Esophagus (tissue), 2 donors: ENCODE measurements around the gene TPD52L1. TPM values are rescaled to one million over a fixed set of nuclear protein-coding genes. Genes with fewer than 3 reads are reported as not detected.

Experiments
- H3K27ac ChIP-seq, 2 donors: one replicate each; pipeline ENCODE4 v1.5.1; 2013; ENCODE audit warnings: low read depth in 2 of 2, mild to moderate bottlenecking in 2 of 2, inconsistent platforms in 1 of 2, low read length in 1 of 2, moderate library complexity in 1 of 2
- H3K27me3 ChIP-seq, 2 donors: one replicate each; pipeline ENCODE4 v1.6.1; 2013; ENCODE audit warnings: low read length in 2 of 2, control low read depth in 1 of 2, mild to moderate bottlenecking in 1 of 2; ENCODE audit not compliant: insufficient read depth in 2 of 2, control insufficient read depth in 1 of 2
- H3K36me3 ChIP-seq, 2 donors: one replicate each; pipeline ENCODE4 v1.6.1; 2013; ENCODE audit warnings: low read length in 1 of 2; ENCODE audit not compliant: control insufficient read depth in 2 of 2, insufficient read depth in 2 of 2
- H3K4me1 ChIP-seq, 2 donors: one replicate each; pipeline ENCODE4 v1.6.1; 2013; ENCODE audit warnings: low read length in 1 of 2; ENCODE audit not compliant: control insufficient read depth in 2 of 2, insufficient read depth in 2 of 2
- H3K4me3 ChIP-seq, 2 donors: one replicate each; pipeline ENCODE4 v1.5.1; 2013; ENCODE audit warnings: low read length in 2 of 2, mild to moderate bottlenecking in 2 of 2, low read depth in 1 of 2, moderate library complexity in 1 of 2
- H3K9me3 ChIP-seq, 2 donors: one replicate each; pipeline ENCODE4 v1.6.1; 2013; ENCODE audit warnings: mild to moderate bottlenecking in 2 of 2, low read depth in 1 of 2, low read length in 1 of 2, moderate library complexity in 1 of 2; ENCODE audit not compliant: control insufficient read depth in 2 of 2, insufficient read depth in 1 of 2
- WGBS, 2 donors: extraction: QIAGEN DNeasy Blood & Tissue Kit; methylation state at CpG; one replicate each; pipeline ENCODE4 v1.1.7; 2013; 5-methylcytosine and 5-hydroxymethylcytosine counted together
- polyA plus RNA-seq, 2 donors: library from polyadenylated mRNA; stranded (reverse); fragments of 200-250 nt; gene quantifications; one replicate each; pipeline ENCODE4 v1.2.3, GENCODE V29; 2013
- donor health status: healthy with polysubstance abuse.
- donor health status: Bipolar disorder and iron deficiency.

Gene TPD52L1
- polyA plus RNA-seq, 2 donors, result 154 to 245 TPM

DNA sequence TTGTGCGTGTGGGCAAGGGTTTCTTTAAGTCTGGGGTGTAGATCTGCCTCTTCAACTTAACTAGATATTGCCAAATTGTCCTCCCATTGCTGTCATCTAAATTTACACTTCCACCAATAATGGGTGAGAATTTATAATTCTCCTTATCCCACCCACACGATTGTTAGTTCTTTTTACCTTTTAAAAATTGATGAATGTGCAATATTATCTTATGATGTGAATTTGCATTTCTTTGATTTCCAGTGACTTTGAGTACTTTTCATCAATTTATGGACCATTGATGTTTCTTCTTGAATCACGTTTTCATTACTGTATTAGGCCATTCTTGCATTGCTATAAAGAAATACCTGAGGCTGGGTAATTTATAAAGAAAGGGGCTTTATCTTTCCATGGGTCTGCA, 17.2 kb upstream of the TPD52L1 start:
- H3K4me1 ChIP-seq, result no peaks in the 10 kb centered on the region
- 82 to 86% methylated on average over 3 of the region's 3 CpGs for WGBS, 2 donors
- no peaks in the 10 kb centered on the region for H3K9me3 ChIP-seq
- H3K4me3 ChIP-seq, result no peak overlapping the region
- no peaks in the 10 kb centered on the region for H3K36me3 ChIP-seq
- H3K27ac ChIP-seq, result no peak overlapping the region
- no peaks in the 10 kb centered on the region for H3K27me3 ChIP-seq

DNA sequence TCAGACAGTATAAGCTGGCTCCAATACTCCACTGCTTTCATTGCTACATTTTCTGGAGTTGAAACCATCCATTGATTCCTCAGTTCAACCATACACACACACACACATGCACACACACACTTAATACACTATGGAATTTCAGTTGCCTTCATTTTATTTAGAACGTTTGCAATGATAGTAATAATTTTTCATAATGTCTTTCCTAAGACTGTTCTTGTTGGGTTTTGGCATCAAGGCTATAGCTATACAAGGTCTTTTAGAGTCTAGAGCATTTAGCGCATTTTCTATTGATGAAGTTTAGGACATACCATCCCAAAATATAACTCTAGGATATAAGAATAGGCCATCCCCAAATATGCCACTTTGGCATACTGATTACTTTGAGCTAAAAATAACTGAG, 15.5 kb upstream of the TPD52L1 start:
- 79 to 81% methylated on average over 2 of the region's 2 CpGs for WGBS, 2 donors
- no peaks in the 10 kb centered on the region for H3K36me3 ChIP-seq
- no peak overlapping the region for H3K4me3 ChIP-seq
- no peaks in the 10 kb centered on the region for H3K27me3 ChIP-seq
- no peaks in the 10 kb centered on the region for H3K4me1 ChIP-seq
- no peaks in the 10 kb centered on the region for H3K9me3 ChIP-seq
- H3K27ac ChIP-seq, result no peak overlapping the region

DNA sequence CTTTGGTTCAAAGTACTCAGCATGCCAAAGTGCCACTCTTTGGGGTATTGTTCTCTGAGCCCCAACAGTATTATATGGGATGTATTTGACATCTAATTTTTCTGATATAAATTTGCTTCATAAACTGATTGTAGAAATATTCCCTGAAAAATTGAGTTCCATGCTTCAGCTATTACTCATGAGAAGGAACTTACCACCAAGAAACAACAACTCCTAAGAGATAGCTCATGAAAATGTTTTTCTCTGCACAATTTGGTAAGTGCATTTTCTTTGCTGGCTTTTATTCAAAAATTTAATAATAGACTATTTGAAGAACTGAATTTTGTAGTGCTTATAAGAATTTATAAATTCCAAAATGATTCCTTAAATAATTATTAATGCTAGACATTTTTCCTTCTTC, 12.8 kb upstream of the TPD52L1 start:
- Histone ChIP-seq H3K4me1 (no peaks in the 10 kb centered on the region), H3K4me3 (no peak overlapping the region), H3K27ac (no peak overlapping the region), H3K36me3 (no peaks in the 10 kb centered on the region), H3K27me3 (no peaks in the 10 kb centered on the region), H3K9me3 (no peaks in the 10 kb centered on the region)

DNA sequence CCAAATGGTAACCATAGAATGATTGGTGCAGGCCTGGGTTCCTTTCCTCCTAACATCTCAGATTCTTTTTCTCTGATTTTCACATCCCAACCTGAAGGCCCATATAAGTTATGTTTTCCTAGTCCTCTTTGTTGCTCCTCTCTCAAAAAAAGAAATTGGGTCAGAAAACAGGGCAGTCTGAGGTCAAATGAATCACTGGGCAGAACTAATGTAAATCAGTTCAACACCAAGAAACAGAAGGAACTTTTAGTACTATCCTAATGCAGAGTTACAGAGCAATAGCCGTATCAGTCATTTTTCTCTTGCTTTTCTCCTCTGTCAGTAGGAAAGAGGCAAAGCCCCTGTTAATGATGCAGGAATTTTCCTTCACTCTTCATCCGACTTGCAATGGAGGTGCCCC, 11.0 kb upstream of the TPD52L1 start:
- WGBS, 2 donors, result 90 to 93% methylated on average over 2 of the region's 2 CpGs
- Histone ChIP-seq H3K36me3 (no peaks in the 10 kb centered on the region), H3K9me3 (no peaks in the 10 kb centered on the region), H3K4me1 (no peaks in the 10 kb centered on the region), H3K27ac (no peak overlapping the region), H3K27me3 (no peaks in the 10 kb centered on the region), H3K4me3 (no peak overlapping the region)

DNA sequence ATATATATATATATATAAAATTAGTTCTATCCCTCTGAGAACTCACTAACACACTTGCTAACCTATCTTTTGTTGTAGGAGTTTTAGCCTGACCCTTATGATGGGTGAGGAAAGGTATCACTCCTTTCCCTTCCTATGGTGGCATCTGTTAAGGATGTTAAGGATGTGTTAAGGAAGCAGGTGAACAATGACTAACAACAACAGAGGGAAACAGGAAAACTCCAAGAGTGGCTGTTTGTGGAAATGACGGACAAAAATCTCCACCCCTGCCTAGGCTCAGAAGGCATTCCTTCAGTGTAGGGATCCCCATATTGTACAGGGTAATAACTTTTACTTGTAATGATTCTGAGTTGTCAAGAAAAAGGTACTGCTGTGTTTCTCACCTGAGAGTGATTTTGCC, 8.8 kb upstream of the TPD52L1 start:
- no peaks in the 10 kb centered on the region for H3K27me3 ChIP-seq
- WGBS, 2 donors, result 86 to 91% methylated on average over 1 of the region's 1 CpG

DNA sequence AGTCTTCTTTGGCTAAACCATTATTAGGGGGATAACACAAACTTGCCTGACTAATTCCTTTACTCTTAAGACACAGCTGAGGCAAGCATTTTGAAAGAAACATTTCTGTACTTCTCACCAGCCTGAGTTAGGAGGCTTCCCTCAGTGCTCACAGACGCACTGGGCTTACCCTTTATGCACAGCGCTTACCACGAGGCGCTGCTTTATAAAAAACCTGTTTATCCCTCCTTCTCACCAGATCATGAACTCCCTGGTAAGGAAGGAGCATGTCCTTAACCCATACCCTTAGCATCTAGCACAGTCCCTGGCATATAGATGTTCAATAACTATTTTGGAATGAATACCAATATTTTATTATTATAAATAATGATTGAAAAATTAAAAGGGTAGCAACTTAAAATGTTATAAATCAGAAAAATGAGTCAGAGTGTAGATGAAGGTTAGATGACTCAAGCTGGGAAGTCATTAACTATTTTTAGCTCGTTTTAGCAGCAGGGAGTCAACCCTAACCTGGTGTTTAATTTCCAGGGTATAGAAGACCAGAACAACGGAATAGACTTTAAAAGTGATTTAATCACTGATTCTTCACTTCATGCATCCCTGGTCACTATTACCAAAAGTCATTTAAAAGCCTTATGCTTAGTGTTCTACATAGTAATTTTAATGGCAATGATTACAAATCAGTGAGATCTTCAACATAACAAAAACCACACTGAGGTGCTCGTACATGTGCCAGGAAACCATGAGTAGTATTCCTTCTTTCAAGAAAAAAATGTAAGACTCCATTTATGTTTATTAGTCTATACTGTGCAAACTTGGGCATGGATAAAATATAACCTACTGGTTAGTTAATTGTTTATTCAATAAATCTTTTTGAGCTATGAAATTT, 4.1 kb upstream of the TPD52L1 start:
- Histone ChIP-seq H3K27ac (no peak overlapping the region), H3K27me3 (no peaks in the 10 kb centered on the region), H3K4me3 (no peak overlapping the region), H3K9me3 (no peaks in the 10 kb centered on the region), H3K4me1 (peaks cover 0 to 2% of the 10 kb centered on the region in 2 donors), H3K36me3 (no peaks in the 10 kb centered on the region)
- 57 to 59% methylated on average over 7 of the region's 7 CpGs for WGBS, 2 donors

More for the DNA sequence above, 8.8 kb upstream of the TPD52L1 start:
- no peaks in the 10 kb centered on the region for H3K9me3 ChIP-seq
- H3K4me1 ChIP-seq, result no peaks in the 10 kb centered on the region
- H3K27ac ChIP-seq, result no peak overlapping the region
- no peak overlapping the region for H3K4me3 ChIP-seq
- no peaks in the 10 kb centered on the region for H3K36me3 ChIP-seq

DNA sequence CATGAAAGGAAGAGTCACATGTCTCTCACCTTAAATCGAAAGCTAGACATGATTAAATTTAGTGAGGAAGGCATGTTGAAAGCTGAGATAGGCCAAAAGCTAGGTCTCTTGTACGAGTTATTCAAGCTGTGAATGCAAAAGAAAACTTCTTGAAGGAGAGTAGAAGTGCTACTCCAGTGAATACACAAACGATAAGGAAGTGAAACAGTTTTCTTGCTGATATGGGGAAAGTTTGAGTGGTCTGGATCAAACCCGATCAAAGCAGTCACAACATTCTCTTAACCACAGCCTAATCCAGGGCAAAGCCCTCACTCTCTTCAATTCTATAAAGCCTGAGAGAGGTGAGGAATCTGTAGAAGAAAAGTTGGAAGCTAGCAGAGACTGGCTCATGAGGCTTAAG, 1.9 kb upstream of the TPD52L1 start:
- H3K9me3 ChIP-seq, result no peaks in the 10 kb centered on the region
- H3K4me1 ChIP-seq, result peaks cover 0 to 2% of the 10 kb centered on the region in 2 donors
- no peaks in the 10 kb centered on the region for H3K27me3 ChIP-seq
- H3K4me3 ChIP-seq, result no peak overlapping the region
- H3K36me3 ChIP-seq, result no peaks in the 10 kb centered on the region
- H3K27ac ChIP-seq, result no peak overlapping the region
- WGBS, 2 donors, result 75 to 90% methylated on average over 4 of the region's 4 CpGs

DNA sequence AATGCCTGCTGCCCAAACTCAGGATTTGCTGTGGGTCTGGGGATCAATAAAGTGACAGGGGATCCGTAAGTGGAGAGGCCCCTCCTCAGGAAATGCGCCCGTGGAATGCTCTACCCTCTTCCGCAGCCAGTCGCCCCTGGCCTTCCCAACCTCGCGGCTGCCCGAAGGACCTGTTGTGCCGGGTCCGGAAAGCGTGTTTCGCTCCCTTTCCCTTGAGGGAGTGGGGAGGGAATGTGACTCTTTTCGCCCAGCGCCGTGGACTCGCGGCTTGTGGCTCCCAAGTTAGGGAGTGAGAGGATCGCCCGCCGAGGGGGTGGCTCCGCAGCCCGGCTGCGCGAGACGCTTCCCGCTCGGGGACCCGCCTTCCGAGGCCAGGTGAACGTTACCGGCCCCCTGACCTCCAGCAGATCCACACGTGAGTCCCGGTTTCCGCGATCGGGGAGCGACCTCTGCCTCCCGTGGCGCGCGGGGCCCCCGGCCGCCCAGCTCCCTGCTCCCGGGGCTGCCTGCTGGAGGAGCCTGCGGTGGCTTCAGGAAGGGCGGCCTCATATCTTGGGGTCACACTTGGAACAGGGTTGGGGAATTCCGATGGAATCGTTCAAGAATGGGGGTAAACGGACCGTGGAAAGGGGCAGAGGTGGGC, 666 bp downstream of the TPD52L1 start:
- no peaks in the 10 kb centered on the region for H3K27me3 ChIP-seq
- H3K9me3 ChIP-seq, result no peaks in the 10 kb centered on the region
- peak overlapping the region; percentile 89 to 95 for H3K27ac ChIP-seq
- H3K36me3 ChIP-seq, result peaks cover 0 to under 1% of the 10 kb centered on the region in 2 donors
- peaks cover 0 to 2% of the 10 kb centered on the region in 2 donors for H3K4me1 ChIP-seq
- peak overlapping the region; percentile 64 to 72 for H3K4me3 ChIP-seq
- 3% methylated on average over 49 to 50 of the region's 50 CpGs for WGBS, 2 donors

DNA sequence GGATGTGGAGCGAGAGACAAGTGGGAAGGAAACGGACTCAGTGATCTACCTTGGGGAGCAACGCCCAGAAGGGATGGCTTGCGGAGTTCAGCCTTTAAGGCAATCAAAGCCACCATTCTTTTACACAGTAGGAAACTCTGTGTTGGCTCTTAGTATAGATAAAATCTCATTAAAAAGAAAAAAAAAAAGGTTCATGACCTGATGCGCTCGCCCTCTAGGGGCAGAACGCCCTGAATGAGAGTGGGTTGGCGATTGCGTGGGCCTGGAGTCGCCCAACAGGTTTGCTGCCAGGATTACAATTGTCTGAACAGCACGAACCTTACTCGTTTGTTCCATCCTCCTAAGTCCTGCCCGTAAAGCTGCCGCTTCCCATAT, 1.2 kb downstream of the TPD52L1 start:
- WGBS, 2 donors, result 28 to 40% methylated on average over 14 of the region's 14 CpGs
- H3K4me3 ChIP-seq, result peak overlapping the region; percentile 64 to 72
- H3K27ac ChIP-seq, result peak overlapping the region; percentile 89 to 95
- peaks cover 0 to 2% of the 10 kb centered on the region in 2 donors for H3K36me3 ChIP-seq
- no peaks in the 10 kb centered on the region for H3K27me3 ChIP-seq
- H3K4me1 ChIP-seq, result peaks cover 0 to 2% of the 10 kb centered on the region in 2 donors
- no peaks in the 10 kb centered on the region for H3K9me3 ChIP-seq
